HEK293T (cell line): Measurements from ENCODE around the gene MFAP2.

Experiments used
- ARNT ChIP-seq: fragments of 450-650 bp; IDR thresholded peaks from 2 replicates; pipeline ENCODE4 v1.6.1; 2017; ENCODE audit warnings: mild to moderate bottlenecking
- BHLHE40 ChIP-seq: fragments of 450-650 bp; IDR thresholded peaks from 2 replicates; pipeline ENCODE4 v1.6.1; 2016; ENCODE audit warnings: mild to moderate bottlenecking, moderate library complexity, borderline replicate concordance
- ELF4 ChIP-seq: fragments of 450-650 bp; IDR thresholded peaks from 2 replicates; pipeline ENCODE4 v1.6.1; 2017; ENCODE audit warnings: antibody characterized with exemption
- FOXK2 ChIP-seq: fragments of 450-650 bp; IDR thresholded peaks from 2 replicates; pipeline ENCODE4 v1.6.1; 2016; ENCODE audit warnings: mild to moderate bottlenecking
- FOXM1 ChIP-seq: fragments of 450-650 bp; IDR thresholded peaks from 2 replicates; pipeline ENCODE4 v1.6.1; 2017; ENCODE audit warnings: mild to moderate bottlenecking, borderline replicate concordance
- HDGF ChIP-seq: fragments of 450-650 bp; IDR thresholded peaks from 2 replicates; pipeline ENCODE4 v1.6.1; 2017; ENCODE audit warnings: antibody characterized with exemption, borderline replicate concordance
- L3MBTL2 ChIP-seq: fragments of 450-650 bp; conservative IDR thresholded peaks from 2 replicates; pipeline ENCODE4 v1.6.1; 2016; ENCODE audit warnings: mild to moderate bottlenecking
- PKNOX1 ChIP-seq: fragments of 450-650 bp; IDR thresholded peaks from 2 replicates; pipeline ENCODE4 v1.6.1; 2016
- SUZ12 ChIP-seq: fragments of 450-650 bp; IDR thresholded peaks from 2 replicates; pipeline ENCODE4 v1.6.1; 2016; ENCODE audit warnings: mild to moderate bottlenecking
- TARDBP ChIP-seq: fragments of 450-650 bp; IDR thresholded peaks from 2 replicates; pipeline ENCODE4 v1.6.1; 2016
- ZNF384 ChIP-seq: fragments of 450-650 bp; IDR thresholded peaks from 2 replicates; pipeline ENCODE4 v1.6.1; 2016

- TF ChIP-seq ZNF384 (no peak), TARDBP (no peak), BHLHE40 (no peak), FOXM1 (no peak), FOXK2 (no peak), PKNOX1 (no peak), ELF4 (no peak), HDGF (no peak), ARNT (no peak), SUZ12 (no peak), L3MBTL2 (no peak)
These were observed 18.9 kb downstream of the MFAP2 start for GRCh38 chr1:16961297-16962133.
